GM21526 (cell line): ENCODE results near the gene PDE9A.

Experiments used
- ATAC-seq: cut with Tn5 transposase; IDR thresholded peaks from one replicate; pipeline ENCODE4 v1.9.1; 2021; ENCODE audit warnings: moderate library complexity; ENCODE audit not compliant: unreplicated experiment, low FRiP score

Gene PDE9A

GRCh38 chr21:42734323-42734971 is 81.0 kb downstream of the PDE9A start:
- ATAC-seq = no peak

GRCh38 chr21:42735061-42735460 is 81.6 kb downstream of the PDE9A start:
- ATAC-seq = no peak

GRCh38 chr21:42735944-42736343 is 82.5 kb downstream of the PDE9A start:
- ATAC-seq = no peak

GRCh38 chr21:42736646-42737350 is 83.4 kb downstream of the PDE9A start:
- no peak for ATAC-seq

- no peak for ATAC-seq
These were observed 84.7 kb downstream of the PDE9A start for GRCh38 chr21:42737951-42738590.

GRCh38 chr21:42739061-42739931 is 85.9 kb downstream of the PDE9A start:
- ATAC-seq = no peak

- no peak for ATAC-seq
These were observed 87.0 kb downstream of the PDE9A start for GRCh38 chr21:42740405-42740909.

GRCh38 chr21:42741066-42741465 is 87.6 kb downstream of the PDE9A start:
- ATAC-seq = no peak

- ATAC-seq = no peak
These were observed 91.4 kb downstream of the PDE9A start for GRCh38 chr21:42744520-42745445.

- ATAC-seq = no peak
These were observed 92.3 kb downstream of the PDE9A start for GRCh38 chr21:42745511-42746239.

- ATAC-seq = no peak
These were observed 92.8 kb downstream of the PDE9A start for GRCh38 chr21:42746240-42746592.

- ATAC-seq = no peak
These were observed 93.3 kb downstream of the PDE9A start for GRCh38 chr21:42746593-42747275.

GRCh38 chr21:42747276-42747701 is 93.9 kb downstream of the PDE9A start:
- ATAC-seq = no peak

- no peak for ATAC-seq
These were observed 94.4 kb downstream of the PDE9A start for GRCh38 chr21:42747746-42748351.

- no peak for ATAC-seq
These were observed 95.3 kb downstream of the PDE9A start for GRCh38 chr21:42748620-42749176.

- no peak for ATAC-seq
These were observed 97.5 kb downstream of the PDE9A start for GRCh38 chr21:42750737-42751530.

- ATAC-seq = no peak
These were observed 98.4 kb downstream of the PDE9A start for GRCh38 chr21:42751866-42752265.
